Fibroblast of upper back skin (primary cell): Measurements from ENCODE around the gene KHDRBS1.
"Not testable (repeated sequence)": the region's sequence is repeated elsewhere in the genome, so short reads cannot be mapped to it uniquely, and the experiment has no call there.

Source experiments
- DNase-seq: peaks from one replicate; pipeline ENCODE4 v3.0.0-alpha.2; 2013

KHDRBS1 gene

DNA sequence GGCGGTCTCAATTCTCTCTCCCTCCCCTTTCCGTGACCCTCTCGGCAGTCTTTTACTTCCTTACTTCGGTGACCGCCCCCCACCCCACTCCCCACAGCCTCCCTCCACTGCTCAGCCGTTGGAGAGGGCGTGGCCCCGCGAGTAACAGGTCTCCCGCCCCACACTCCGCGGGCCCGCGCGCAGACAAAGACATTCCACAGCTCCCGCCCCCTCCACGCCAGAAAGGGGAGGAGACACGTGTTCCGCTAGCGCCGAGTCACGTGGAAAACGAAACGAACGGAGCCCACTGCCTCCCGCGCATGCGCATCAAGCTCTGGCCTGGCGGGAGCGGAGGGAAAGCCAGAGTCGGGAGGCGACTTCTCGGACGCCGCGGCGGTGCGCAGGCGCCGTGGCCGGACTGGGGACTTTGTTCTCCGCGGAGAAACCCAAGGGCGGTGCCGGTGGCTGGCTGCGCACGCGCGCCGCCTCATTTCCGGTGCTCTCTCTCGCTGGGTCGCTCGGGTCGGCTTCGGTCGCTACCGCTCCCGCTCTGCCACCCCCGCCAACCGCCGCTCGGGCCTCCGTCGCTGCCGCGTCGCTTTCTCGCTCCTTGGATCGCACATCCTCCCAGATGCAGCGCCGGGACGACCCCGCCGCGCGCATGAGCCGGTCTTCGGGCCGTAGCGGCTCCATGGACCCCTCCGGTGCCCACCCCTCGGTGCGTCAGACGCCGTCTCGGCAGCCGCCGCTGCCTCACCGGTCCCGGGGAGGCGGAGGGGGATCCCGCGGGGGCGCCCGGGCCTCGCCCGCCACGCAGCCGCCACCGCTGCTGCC is at the start of gene KHDRBS1:
Gene KHDRBS1, plus strand, starts transcription at position 483 of the 813 bp plus-strand sequence. Its CDS starts 128 bp downstream, at position 611.
- peak; percentile 99 for DNase-seq

GRCh38 chr1:31970873-31971272 is 42.8 kb upstream of the KHDRBS1 start:
- no peak for DNase-seq

DNA sequence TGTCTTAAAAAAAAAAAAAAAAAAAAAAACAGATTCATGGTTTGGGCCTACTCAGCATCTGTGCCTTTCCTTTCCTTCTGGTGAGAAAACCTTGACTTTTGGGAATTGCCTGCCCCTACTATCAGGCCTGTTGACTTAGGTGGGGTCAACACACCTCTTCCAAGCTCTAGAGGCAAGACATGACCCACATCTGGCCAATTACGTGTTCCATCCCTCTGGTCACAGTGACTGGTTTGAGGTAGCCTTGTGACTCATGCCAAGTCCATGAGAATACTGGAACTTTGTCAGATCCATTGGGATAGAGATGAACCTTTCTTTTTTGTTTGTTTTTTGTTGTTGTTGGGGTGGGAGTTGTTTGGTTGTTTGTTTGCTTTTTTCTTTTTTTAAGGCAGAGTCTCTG is 37.3 kb upstream of the KHDRBS1 start:
- DNase-seq, result peak; percentile 35

DNA sequence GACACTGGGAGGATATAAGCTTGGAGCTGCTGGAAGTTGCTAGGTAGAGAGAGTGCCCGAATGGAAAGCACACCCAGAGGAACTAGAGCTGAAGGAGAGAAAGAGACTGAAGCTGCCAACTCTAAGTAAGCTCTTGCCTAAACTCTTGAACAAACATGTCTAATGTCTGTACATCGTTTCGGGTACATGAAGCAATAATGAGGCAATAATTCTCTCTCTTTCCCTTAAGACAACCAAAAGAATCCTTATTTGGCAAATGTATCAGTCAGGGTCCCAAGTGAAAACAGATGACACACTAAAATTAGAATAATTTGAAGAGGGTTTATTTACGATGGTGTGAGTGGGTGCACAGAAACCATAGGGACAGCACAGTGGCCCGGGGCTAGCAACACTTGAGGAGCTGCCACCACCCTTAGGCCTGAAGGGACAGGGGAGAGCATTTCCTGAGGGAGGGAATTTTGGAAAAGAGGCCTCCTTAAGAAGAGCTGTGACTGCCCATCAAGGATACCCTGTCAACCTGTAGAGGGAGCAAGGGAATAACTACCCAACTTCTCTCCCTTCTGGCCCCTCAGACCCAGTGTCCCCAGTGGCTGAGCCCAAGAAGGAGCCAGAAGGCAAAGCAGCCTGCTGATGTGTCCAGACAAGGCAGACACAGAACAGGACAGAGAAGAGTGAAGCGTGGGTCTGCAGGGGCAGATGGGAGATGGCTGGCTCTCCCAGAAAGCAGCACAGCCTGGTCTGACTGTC is 36.1 kb upstream of the KHDRBS1 start:
- peak; percentile 85 for DNase-seq

- DNase-seq, result peak; percentile 82
Observed at GRCh38 chr1:31978843-31979400, 34.7 kb upstream of the KHDRBS1 start.

DNA sequence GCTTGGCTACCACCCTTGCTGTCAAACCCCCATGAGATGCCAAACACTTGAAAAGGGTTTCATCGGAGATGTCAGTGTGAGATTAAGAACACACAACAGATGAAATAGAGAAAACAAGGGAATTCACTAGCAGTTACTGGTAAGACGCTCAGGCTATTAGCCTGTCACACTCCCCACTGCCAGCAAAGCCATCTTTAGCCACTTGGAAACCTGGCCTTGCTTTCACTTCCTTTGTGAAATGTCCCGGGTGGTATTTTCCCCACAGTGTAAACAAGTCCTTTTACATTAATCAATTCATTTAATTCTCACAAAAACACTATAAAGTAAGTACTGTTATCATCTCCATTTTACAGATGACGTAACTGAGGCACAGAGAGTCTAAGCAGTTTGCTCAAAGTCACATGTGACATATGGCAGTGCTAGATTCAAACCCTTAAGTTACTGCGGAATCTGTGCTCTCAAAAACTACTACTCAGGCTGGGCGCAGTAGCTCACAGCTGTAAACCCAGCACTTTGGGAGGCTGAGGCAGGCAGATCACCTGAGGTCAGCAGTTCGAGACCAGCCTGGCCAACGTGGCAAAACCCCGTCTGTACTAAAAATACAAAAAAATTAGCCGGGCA is 32.7 kb upstream of the KHDRBS1 start:
- DNase-seq, result no peak

GRCh38 chr1:31981456-31981839 is 32.2 kb upstream of the KHDRBS1 start:
- DNase-seq, result no peak

DNA sequence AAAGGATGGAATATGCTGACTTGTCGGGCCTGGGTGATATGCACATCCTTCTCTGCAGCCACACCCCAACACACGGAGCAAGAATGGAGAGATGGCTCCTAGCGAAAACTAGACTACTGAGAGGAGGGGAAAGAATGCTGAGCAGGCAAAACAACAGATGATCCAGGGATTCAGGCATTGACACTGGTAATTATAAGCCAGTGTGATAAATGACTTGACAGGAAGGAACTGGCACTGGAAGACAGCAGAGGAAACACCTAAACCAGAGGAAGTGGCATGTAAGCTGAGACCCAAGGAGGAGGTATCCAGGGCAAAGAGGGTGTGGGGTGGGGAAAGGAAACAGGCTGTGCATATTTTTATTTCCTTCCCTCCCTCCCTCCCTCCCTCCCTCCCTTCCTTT is 31.7 kb upstream of the KHDRBS1 start:
- no peak for DNase-seq

DNA sequence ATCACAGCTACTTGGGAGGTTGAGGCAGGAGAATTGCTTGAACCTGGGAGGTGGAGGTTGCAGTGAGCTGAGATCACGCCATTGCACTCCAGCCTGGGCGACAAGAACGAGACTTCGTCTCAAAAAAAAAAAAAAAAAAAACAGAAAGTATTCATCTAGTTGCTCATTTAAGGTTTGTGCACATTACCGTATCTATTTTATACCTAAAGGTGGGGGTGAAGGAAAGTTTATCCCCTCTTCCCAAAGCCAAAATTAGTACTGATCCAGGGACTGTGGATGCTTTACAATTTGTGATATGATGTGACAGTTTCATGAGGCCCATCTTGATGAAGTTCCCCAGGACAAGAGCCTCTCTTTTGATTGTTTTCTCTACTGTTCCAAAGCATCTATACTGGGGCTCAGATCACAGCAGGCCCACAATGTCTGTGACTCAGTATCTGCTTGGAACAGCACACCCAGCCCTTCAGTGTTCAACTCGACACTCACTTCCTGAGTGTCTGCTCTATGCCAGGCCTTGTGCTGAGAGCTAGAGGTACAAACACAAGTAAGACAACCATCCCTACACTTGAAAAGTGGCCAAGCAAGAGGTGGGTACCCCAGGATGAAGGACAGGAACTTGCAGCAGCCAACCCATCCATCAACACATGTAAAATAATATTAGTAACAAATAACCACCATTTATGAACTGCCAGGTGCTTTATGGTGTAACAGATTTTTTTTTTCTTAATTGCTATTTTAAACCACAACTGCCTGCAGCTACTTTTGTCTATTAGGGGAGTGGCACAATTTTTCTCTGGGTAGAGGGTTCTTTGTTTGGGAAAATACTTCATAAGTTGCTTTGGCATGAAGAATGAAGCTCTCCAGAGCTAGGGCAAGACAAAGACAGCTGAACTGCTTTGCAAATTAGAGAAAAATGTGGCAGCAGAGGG is 29.0 kb upstream of the KHDRBS1 start:
- peak; percentile 36 for DNase-seq

DNA sequence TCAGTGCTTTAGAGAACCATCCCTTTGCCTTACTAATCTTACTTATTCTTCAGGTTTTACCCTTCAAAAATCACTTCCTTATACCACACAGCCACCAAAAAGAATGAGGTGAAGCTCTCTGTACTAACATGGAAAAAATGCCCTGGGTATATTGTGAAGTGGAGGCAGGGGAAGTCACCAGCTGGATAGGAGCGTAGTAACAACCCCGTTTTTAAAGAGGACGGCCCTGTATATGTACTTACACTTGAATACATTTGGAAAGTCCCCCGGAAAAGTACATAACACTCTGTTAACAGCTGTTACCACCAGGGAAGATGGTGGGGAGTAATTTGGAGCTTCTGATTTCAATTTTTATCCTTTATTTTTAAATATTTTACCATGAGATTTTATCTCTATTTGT is 28.2 kb upstream of the KHDRBS1 start:
- DNase-seq, result no peak

GRCh38 chr1:31987135-31987619 is 26.5 kb upstream of the KHDRBS1 start:
- peak; percentile 67 for DNase-seq

DNA sequence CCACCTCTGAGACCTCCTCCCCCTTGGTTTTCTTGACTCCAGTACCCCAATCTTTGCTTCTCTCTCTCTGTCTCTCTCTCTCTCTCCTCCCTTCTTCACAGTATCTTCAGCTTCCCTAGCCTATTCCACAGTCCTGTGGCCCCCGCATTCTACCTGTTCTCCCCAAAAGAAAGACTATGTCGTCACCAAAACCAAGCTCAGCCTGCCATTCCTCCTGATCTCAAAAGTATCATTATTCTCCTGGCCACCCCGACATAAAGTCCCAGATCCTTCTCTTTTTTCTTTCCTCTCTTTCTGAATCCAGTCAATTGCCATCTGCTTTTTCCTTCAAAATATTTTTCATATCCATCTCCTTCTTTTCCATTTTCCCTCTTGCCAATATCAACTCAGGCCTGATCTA is 23.7 kb upstream of the KHDRBS1 start:
- no peak for DNase-seq

- no peak for DNase-seq
Observed at GRCh38 chr1:31991182-31991581, 22.5 kb upstream of the KHDRBS1 start.

DNA sequence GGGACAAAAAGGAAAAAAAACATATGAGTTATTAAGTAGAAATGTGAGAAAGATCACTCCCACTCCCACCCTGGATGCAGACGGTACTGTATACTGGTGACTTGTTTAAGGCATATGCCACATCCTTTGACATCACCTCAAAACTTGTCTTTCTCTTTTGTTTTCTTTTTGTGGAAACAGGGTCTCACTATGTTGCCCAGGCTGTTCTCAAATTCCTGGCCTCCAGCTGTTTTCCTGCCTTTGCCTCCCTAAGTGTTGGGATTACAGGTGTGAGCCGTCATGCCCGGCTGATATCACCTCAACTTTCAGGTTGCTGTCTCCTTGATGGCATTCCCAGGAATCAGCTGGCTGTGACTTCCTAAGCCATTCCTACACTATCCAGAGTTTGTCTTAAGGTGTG is 18.4 kb upstream of the KHDRBS1 start:
- DNase-seq, result no peak

GRCh38 chr1:31996121-31996520 is 17.5 kb upstream of the KHDRBS1 start:
- DNase-seq, result not testable (repeated sequence)

DNA sequence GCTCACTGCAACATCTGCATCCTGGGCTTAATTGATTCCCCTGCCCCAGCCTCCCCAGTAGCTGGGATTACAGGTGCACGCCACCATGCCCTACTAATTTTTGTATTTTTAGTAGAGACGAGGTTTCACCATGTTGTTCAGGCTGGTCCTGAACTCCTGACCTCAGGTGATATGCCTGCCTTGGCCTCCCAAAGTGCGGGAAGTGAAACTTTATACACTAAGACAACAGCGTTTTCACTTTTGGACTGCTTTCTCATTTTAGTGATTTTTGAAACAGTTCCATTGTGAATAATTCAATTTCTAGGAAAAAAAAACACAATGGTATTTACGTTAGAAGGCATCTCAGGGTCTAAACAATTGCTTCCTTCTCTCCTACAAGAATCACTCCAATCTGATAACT is 11.8 kb upstream of the KHDRBS1 start:
- DNase-seq, result no peak

- DNase-seq, result not testable (repeated sequence)
Observed at GRCh38 chr1:32002285-32002684, 11.4 kb upstream of the KHDRBS1 start.

DNA sequence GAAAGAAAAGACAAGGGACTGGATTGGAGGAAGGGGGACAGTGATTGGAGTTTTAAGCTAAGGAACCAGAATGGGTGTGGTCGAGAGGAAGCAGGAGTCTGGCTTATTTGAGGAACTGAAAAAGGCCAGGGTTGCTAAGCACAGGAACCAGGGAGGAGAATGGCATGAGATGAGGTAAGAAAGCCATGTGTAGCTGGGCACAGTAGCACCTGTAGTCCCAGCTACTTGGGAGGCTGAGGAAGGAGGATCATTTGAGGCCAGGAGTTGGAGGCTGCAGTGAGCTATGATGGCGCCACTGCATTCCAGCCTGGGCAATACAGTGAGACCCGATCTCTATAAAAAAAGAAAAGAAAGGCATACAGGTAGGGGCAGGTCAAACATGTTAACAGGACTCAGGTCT is 8.1 kb upstream of the KHDRBS1 start:
- no peak for DNase-seq

DNA sequence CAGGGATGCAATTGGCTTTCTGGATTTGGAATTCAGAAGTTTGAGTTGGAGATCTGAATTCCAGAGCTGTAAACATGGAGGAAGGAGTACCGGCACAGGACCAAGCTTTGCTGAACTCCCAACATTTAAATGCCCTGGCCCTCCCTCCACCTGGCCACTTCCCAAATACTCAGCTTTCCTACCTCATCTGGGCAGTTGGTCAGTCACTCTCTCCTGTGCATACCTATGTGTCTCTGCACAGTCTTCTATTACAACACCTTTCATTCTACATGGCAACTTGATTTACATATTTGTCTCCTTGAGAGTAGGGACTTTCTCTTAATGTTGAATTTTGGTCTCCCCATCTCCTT is 6.1 kb upstream of the KHDRBS1 start:
- DNase-seq, result no peak

GRCh38 chr1:32010246-32010645 is 3.4 kb upstream of the KHDRBS1 start:
- DNase-seq, result no peak

GRCh38 chr1:32012709-32013385 is 821 bp upstream of the KHDRBS1 start:
- no peak for DNase-seq
